Loucy (cell line): ENCODE results near the gene RET.

Source experiments
- H2AFZ ChIP-seq: fragments of 200-600 bp; sonication (generic); 2 replicates; pipeline ENCODE4 v1.6.0; 2016; ENCODE audit warnings: antibody characterized with exemption, mild to moderate bottlenecking, low read length, moderate library complexity
- H3F3A ChIP-seq: fragments of 200-600 bp; 2 replicates; pipeline ENCODE4 v1.6.0; 2016; ENCODE audit warnings: antibody characterized with exemption, low read depth, mild to moderate bottlenecking
- H3K27me3 ChIP-seq: fragments of 200-600 bp; sonication (generic); 2 replicates; pipeline ENCODE4 v1.6.1; 2014; ENCODE audit warnings: low read length, mild to moderate bottlenecking; ENCODE audit not compliant: insufficient read depth, poor library complexity, severe bottlenecking
- H3K36me3 ChIP-seq: fragments of 200-600 bp; sonication (generic); 2 replicates; pipeline ENCODE4 v1.6.1; 2016; ENCODE audit warnings: low read length; ENCODE audit not compliant: insufficient read depth
- H3K4me1 ChIP-seq: fragments of 200-600 bp; sonication (generic); 2 replicates; pipeline ENCODE4 v1.5.1; 2014; ENCODE audit warnings: low read length, mild to moderate bottlenecking; ENCODE audit not compliant: insufficient read depth, poor library complexity, severe bottlenecking
- H3K4me2 ChIP-seq: fragments of 200-600 bp; sonication (generic); 2 replicates; pipeline ENCODE4 v1.6.0; 2014; ENCODE audit warnings: antibody characterized with exemption, low read length, low read depth, mild to moderate bottlenecking; ENCODE audit not compliant: poor library complexity, severe bottlenecking
- H3K4me3 ChIP-seq: fragments of 200-600 bp; sonication (generic); 2 replicates; pipeline ENCODE4 v1.5.1; 2014; ENCODE audit warnings: low read length, mild to moderate bottlenecking, mixed read lengths; ENCODE audit not compliant: poor library complexity, severe bottlenecking
- H3K79me2 ChIP-seq: fragments of 200-600 bp; sonication (generic); 2 replicates; pipeline ENCODE4 v1.6.1; 2014; ENCODE audit warnings: low read length; ENCODE audit not compliant: insufficient read depth
- H3K9ac ChIP-seq: fragments of 200-600 bp; sonication (generic); 2 replicates; pipeline ENCODE4 v1.6.0; 2014; ENCODE audit warnings: mild to moderate bottlenecking, low read depth, low read length, moderate library complexity; ENCODE audit not compliant: poor library complexity, severe bottlenecking
- H3K9me2 ChIP-seq: fragments of 200-600 bp; sonication (generic); replicated peaks from 2 replicates; pipeline ENCODE4 v1.6.1; 2016; ENCODE audit warnings: low read depth, low read length, mixed read lengths
- H3K9me3 ChIP-seq: fragments of 200-600 bp; sonication (generic); 2 replicates; pipeline ENCODE4 v1.6.1; 2014; ENCODE audit warnings: mild to moderate bottlenecking, antibody characterized with exemption, low read length, low read depth; ENCODE audit not compliant: insufficient read depth
- H4K20me1 ChIP-seq: fragments of 200-600 bp; sonication (generic); 2 replicates; pipeline ENCODE4 v1.6.0; 2014; ENCODE audit warnings: antibody characterized with exemption, low read length, mild to moderate bottlenecking; ENCODE audit not compliant: insufficient read depth, poor library complexity, severe bottlenecking
- EZH2phosphoT487 ChIP-seq: fragments of 200-600 bp; IDR thresholded peaks from 2 replicates; pipeline ENCODE4 v1.6.1; 2018; ENCODE audit warnings: antibody characterized with exemption, mild to moderate bottlenecking, moderate library complexity, borderline replicate concordance
- TF ChIP-seq, protein P1 (sequence below): fragments of 200-600 bp; sonication (generic); conservative IDR thresholded peaks from 2 replicates; pipeline ENCODE4 v1.5.1; 2014; ENCODE audit warnings: mild to moderate bottlenecking, antibody characterized with exemption, low read length

RET gene

DNA sequence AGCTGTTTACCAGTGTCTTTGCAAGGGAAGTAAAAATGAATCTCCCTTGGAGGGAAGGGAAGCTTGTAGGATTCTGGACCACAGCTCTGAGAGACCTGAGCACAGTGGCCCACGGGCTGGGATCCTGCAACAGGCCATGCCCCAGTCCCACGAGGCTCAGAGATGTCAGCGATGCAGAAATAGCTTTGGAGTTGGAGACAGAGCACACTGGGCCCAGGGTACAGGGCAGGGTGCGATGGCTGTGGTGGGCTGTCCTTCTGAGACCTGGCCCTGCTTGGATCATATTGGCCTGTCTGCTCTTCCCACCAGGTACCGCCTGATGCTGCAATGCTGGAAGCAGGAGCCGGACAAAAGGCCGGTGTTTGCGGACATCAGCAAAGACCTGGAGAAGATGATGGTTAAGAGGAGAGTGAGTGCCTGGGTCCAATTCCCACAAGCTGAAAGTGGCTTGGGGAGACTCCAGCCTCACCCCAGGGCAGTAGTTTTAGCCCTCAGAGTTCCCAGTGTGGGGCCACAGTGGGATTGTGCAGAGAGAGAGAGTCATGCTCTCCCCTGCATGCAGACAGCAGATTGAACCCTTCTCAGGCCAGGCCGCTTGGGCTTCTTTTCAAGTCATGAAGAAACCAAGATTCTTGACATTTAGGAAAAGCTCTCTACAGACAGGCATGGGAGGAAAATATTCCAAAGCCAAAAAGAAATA, 47.9 kb downstream of the RET start:
- Histone ChIP-seq H3K27me3 (no peaks in the 10 kb centered on the region), H3K79me2 (no peaks in the 10 kb centered on the region), H3K4me1 (peaks cover 70% of the 10 kb centered on the region), H3K36me3 (no peaks in the 10 kb centered on the region), H3K9me3 (no peaks in the 10 kb centered on the region), H3K9me2 (no peaks in the 10 kb centered on the region), H3K4me2 (no peak overlapping the region), H3K9ac (no peak overlapping the region), H2AFZ (no peak overlapping the region), H4K20me1 (no peaks in the 10 kb centered on the region), H3K4me3 (no peak overlapping the region), H3F3A (no peaks in the 10 kb centered on the region)
- TF ChIP-seq, protein P1, sequence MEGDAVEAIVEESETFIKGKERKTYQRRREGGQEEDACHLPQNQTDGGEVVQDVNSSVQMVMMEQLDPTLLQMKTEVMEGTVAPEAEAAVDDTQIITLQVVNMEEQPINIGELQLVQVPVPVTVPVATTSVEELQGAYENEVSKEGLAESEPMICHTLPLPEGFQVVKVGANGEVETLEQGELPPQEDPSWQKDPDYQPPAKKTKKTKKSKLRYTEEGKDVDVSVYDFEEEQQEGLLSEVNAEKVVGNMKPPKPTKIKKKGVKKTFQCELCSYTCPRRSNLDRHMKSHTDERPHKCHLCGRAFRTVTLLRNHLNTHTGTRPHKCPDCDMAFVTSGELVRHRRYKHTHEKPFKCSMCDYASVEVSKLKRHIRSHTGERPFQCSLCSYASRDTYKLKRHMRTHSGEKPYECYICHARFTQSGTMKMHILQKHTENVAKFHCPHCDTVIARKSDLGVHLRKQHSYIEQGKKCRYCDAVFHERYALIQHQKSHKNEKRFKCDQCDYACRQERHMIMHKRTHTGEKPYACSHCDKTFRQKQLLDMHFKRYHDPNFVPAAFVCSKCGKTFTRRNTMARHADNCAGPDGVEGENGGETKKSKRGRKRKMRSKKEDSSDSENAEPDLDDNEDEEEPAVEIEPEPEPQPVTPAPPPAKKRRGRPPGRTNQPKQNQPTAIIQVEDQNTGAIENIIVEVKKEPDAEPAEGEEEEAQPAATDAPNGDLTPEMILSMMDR = no peak
- TF ChIP-seq EZH2phosphoT487 = no peak

DNA sequence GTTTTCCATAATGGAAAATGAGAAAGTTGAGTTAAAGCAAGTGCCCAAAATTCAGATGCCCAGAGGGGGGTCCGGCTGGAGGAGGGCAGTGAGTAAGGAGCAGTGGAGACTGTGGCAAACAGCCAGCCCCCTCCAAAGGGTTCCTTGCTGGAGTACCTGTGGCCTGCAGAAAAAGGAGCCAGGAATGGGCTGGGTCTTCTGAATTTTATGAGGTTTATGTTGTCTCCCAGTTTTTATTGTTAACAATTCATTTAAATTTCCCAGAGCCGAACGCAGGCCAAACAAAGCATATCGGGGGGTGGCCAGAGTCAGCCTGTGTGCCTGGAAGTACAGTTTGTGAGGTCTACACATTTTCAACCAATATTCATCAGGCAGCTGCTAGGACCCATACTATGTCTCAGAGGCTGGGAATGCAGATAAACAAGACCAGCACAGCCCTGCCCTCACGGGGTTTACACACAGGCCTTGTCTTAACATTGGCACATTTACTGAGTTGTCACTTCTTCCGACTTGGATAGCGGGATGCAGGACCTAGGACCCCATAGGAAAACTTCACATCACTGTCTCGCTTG, 48.5 kb downstream of the RET start:
- H3K27me3 ChIP-seq = no peaks in the 10 kb centered on the region
- H3K9me2 ChIP-seq = no peaks in the 10 kb centered on the region
- no peak for TF ChIP-seq EZH2phosphoT487
- TF ChIP-seq, protein P1 = no peak
- no peaks in the 10 kb centered on the region for H3K36me3 ChIP-seq
- no peaks in the 10 kb centered on the region for H4K20me1 ChIP-seq
- peaks cover 65% of the 10 kb centered on the region for H3K4me1 ChIP-seq
- no peak overlapping the region for H3K4me3 ChIP-seq
- no peaks in the 10 kb centered on the region for H3F3A ChIP-seq
- H3K9me3 ChIP-seq = no peaks in the 10 kb centered on the region
- H2AFZ ChIP-seq = no peak overlapping the region
- H3K9ac ChIP-seq = no peak overlapping the region
- H3K79me2 ChIP-seq = no peaks in the 10 kb centered on the region
- no peak overlapping the region for H3K4me2 ChIP-seq

DNA sequence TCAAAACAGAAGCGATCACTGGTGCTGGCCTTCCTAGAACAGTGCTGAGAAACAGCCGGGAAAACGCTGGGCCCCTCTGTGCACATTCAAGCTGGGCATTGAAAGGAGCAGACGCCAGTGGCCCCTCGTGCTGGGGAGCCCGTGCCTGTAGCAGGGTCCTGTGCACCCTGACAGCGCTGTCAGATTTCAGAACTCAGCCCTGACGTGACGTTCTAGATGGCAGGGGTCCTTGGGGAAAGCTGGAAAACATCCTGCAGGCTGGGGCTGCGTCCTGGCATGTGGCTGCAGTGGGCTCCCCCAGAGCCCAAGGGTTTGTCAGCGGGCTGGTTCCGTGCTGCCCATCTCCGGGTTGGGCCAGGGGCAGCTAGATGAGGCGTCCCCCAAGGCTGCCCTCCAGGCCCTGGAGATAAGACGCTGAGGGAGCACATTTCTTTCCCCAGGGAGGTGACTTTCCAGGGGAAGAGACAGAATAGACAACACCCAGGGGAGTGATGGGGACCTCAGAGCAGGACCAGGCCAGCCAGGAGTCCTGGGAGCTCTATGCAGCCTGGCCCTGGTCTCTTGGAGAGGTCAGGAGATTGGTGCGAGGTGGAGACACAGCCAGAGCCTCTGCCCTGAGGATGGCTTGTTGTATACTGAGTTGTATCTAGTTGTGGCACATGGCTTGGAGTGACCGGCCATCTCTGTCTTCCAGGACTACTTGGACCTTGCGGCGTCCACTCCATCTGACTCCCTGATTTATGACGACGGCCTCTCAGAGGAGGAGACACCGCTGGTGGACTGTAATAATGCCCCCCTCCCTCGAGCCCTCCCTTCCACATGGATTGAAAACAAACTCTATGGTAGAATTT, 49.2 kb downstream of the RET start:
- Histone ChIP-seq H3K9me2 (no peaks in the 10 kb centered on the region), H2AFZ (no peak overlapping the region), H3K27me3 (no peaks in the 10 kb centered on the region), H3F3A (no peaks in the 10 kb centered on the region), H3K4me1 (peaks cover 65% of the 10 kb centered on the region), H4K20me1 (no peaks in the 10 kb centered on the region), H3K9me3 (no peaks in the 10 kb centered on the region), H3K9ac (no peak overlapping the region), H3K4me3 (no peak overlapping the region), H3K79me2 (no peaks in the 10 kb centered on the region), H3K4me2 (no peak overlapping the region), H3K36me3 (no peaks in the 10 kb centered on the region)
- TF ChIP-seq, protein P1 = no peak
- no peak for TF ChIP-seq EZH2phosphoT487
